Neural crest cell (in vitro differentiated cells): Measurements from ENCODE around the gene FANCC. TPM values are rescaled to one million over a fixed set of nuclear protein-coding genes. Genes with fewer than 3 reads are reported as not detected.

ENCODE experiments used
- DNase-seq: peaks from one replicate; pipeline ENCODE4 v3.0.0; 2021; ENCODE audit warnings: low read depth, mixed read lengths, low spot score
- H3K27ac Mint-ChIP-seq: one replicate; pipeline ENCODE4 v1.8.0; 2021; ENCODE audit warnings: mild to moderate bottlenecking, mixed read lengths; ENCODE audit not compliant: unreplicated experiment
- H3K27me3 Mint-ChIP-seq: 2 replicates; pipeline ENCODE4 v1.8.0; 2021; ENCODE audit warnings: low read depth, mild to moderate bottlenecking, mixed read lengths
- H3K36me3 Mint-ChIP-seq: 2 replicates; pipeline ENCODE4 v1.8.0; 2021; ENCODE audit warnings: low read depth, mild to moderate bottlenecking, mixed read lengths
- H3K4me1 Mint-ChIP-seq: 2 replicates; pipeline ENCODE4 v1.8.0; 2021; ENCODE audit warnings: mixed read lengths
- H3K4me3 Mint-ChIP-seq: one replicate; pipeline ENCODE4 v1.8.0; 2021; ENCODE audit warnings: mild to moderate bottlenecking, mixed read lengths
- H3K9me3 Mint-ChIP-seq: 2 replicates; pipeline ENCODE4 v1.8.0; 2021; ENCODE audit warnings: mixed read lengths
- total RNA-seq: library from RNA; stranded (reverse); gene quantifications from 2 replicates; pipeline ENCODE4 v1.2.1, GENCODE V29; 2021
- TF ChIP-seq, protein P1 (sequence below): fragments of 200-600 bp; sonication (generic); conservative IDR thresholded peaks from 2 replicates; pipeline ENCODE4 v1.5.0; 2021; ENCODE audit warnings: antibody characterized with exemption, mild to moderate bottlenecking

FANCC gene
- total RNA-seq, 1 donor from 2014 or later: 24.6 TPM

DNA sequence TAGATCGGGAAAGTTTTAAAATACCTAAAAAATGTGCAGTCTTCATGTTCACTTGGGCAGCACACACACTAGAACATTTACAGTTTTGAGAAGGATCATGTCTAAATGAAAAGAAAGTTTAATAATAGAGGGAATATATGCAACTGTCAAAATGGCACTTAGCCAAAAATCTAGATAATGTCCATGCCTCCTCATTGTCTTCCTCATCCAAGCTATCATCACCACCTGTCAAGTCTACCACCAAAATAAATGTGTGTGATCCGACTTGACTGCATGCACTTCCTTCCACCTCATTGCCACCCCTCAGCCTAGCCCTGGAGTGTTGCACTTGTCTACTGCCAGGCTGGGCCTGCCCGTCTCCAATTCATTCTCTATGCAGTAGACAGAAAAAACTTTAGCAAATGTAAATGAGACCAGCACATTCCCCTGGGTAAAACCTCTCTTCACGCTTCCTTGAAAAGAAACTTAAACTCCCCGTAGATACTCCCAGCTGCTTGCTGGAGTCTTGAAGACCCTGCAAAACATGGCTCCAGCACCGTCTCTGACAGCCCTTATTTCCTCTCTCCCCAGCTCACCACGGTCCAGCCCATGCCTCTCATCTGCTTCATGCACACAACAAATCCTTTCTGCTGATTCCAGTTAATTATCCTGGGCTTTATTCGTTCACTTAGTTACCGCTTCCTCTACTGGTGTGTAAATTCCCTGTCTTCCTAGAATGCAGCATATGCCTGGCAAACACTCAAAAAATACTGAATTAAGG lies 66.9 kb downstream of the FANCC start:
- Mint-ChIP-seq H3K4me1 (peaks cover 18% of the 10 kb centered on the region), H3K27ac (no peak overlapping the region), H3K9me3 (peaks cover under 1% of the 10 kb centered on the region), H3K4me3 (no peak overlapping the region), H3K27me3 (no peaks in the 10 kb centered on the region), H3K36me3 (peaks cover 9% of the 10 kb centered on the region)
- TF ChIP-seq, protein P1, sequence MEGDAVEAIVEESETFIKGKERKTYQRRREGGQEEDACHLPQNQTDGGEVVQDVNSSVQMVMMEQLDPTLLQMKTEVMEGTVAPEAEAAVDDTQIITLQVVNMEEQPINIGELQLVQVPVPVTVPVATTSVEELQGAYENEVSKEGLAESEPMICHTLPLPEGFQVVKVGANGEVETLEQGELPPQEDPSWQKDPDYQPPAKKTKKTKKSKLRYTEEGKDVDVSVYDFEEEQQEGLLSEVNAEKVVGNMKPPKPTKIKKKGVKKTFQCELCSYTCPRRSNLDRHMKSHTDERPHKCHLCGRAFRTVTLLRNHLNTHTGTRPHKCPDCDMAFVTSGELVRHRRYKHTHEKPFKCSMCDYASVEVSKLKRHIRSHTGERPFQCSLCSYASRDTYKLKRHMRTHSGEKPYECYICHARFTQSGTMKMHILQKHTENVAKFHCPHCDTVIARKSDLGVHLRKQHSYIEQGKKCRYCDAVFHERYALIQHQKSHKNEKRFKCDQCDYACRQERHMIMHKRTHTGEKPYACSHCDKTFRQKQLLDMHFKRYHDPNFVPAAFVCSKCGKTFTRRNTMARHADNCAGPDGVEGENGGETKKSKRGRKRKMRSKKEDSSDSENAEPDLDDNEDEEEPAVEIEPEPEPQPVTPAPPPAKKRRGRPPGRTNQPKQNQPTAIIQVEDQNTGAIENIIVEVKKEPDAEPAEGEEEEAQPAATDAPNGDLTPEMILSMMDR: no peak
- no peak for DNase-seq

DNA sequence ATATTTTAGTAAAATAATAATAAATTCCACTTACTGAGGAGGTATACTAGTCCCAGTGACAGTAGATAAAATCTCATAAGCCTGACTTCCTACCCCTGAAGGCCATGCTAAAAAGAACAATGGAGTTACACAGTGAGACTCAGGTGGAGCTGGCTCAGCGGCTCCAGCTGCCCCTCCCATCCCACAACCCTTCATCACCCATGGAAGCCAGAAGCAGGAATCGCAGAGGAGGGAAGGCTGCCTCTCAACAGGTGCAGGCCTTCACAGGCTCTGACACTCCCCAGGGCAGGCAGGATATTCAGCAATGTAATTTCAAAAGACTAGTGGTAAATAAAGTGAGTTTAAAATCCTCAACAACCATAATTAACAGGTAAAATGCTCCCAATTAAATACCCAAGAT lies 67.5 kb downstream of the FANCC start:
- TF ChIP-seq, protein P1: no peak
- H3K9me3 Mint-ChIP-seq: no peaks in the 10 kb centered on the region
- no peak overlapping the region for H3K27ac Mint-ChIP-seq
- H3K36me3 Mint-ChIP-seq: peaks cover 9% of the 10 kb centered on the region
- no peak for DNase-seq
- no peak overlapping the region for H3K4me3 Mint-ChIP-seq
- H3K4me1 Mint-ChIP-seq: peaks cover 21% of the 10 kb centered on the region
- H3K27me3 Mint-ChIP-seq: no peaks in the 10 kb centered on the region

DNA sequence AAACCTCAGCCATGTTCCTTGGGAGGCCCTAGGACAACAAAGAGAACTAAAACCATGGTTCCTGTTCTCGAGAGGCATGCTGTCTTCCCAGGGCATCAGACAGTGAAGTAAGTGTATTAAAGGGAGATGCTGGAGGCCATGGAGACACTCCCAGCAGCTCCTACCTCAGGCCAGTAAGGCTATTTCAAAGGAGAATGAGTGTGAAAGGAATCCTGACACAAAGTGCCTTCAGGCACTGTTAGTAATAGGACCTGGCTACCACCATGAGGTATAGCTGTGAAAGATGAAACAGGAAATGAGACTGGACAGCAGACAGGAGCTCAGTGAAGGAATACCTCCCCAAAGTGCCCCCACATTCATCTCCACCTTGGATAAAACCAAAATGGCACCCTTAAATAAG lies 71.0 kb downstream of the FANCC start:
- Mint-ChIP-seq H3K4me1 (peaks cover 24% of the 10 kb centered on the region), H3K36me3 (peaks cover 13% of the 10 kb centered on the region), H3K27ac (no peak overlapping the region), H3K27me3 (no peaks in the 10 kb centered on the region), H3K4me3 (no peak overlapping the region), H3K9me3 (no peaks in the 10 kb centered on the region)
- no peak for DNase-seq
- TF ChIP-seq, protein P1: no peak

DNA sequence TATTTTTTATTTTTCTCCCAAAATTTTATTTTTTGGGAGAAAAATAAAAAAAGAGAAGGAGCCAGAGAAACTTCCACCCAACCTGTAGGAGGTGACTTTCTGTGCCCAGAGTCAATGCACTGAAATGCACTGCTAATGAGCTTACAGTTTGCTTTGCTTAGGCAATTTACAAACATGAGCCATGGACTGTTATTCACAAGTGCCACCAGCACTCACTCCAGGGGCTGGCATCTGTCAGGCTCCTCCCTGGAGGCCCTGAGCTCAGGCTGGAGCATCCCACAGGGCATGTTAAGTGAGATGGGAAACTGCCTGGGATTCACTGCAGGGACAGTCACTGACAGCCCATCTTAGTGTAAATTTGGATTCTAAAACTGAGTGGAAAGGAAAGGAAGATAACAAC lies 74.9 kb downstream of the FANCC start:
- H3K4me1 Mint-ChIP-seq: peaks cover 6% of the 10 kb centered on the region
- peaks cover 20% of the 10 kb centered on the region for H3K36me3 Mint-ChIP-seq
- H3K9me3 Mint-ChIP-seq: no peaks in the 10 kb centered on the region
- H3K4me3 Mint-ChIP-seq: no peak overlapping the region
- DNase-seq: no peak
- no peaks in the 10 kb centered on the region for H3K27me3 Mint-ChIP-seq
- H3K27ac Mint-ChIP-seq: no peak overlapping the region
- TF ChIP-seq, protein P1: no peak

DNA sequence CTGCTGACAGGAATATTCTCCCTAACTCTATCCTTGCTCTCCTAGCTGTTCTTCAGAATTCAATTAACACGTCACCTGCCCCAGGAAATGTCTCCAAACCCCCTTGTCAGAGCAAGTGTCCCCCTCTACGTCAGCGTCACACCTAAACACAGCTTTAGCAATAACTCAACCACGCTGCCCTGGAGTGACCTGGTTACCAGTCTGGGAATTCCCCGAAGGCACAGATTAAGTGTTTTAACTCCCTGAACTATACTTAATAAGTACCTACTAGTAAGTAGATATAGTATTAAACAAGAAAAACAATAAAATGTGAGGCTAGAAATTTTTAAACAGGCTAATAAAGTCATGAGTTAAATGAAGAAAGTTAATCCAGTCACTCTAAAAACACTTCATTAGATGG lies 78.4 kb downstream of the FANCC start:
- TF ChIP-seq, protein P1: no peak
- Mint-ChIP-seq H3K9me3 (no peaks in the 10 kb centered on the region), H3K4me3 (no peak overlapping the region), H3K27me3 (no peaks in the 10 kb centered on the region), H3K4me1 (no peaks in the 10 kb centered on the region), H3K27ac (no peak overlapping the region), H3K36me3 (peaks cover 11% of the 10 kb centered on the region)
- DNase-seq: no peak
